H1 (cell line): ENCODE data around the gene ENAH.

Experiments used
- ASH2L ChIP-seq: fragments of 200-600, 300-600 bp; sonication (generic); IDR thresholded peaks from one replicate; pipeline ENCODE4 v1.7.1; 2017; ENCODE audit warnings: low read length
- BCL11A ChIP-seq, 2 experiments: IDR thresholded peaks; one replicate each; pipeline ENCODE4 v1.6.1; 2011; ENCODE audit warnings: low read depth in 2 of 2, low read length in 2 of 2, mild to moderate bottlenecking in 2 of 2
- BRCA1 ChIP-seq: IDR thresholded peaks from 2 replicates; pipeline ENCODE4 v1.6.1; 2012; ENCODE audit warnings: low read depth, low read length, improper control_type of control experiment
- KDM1A ChIP-seq: fragments of 200-600, 300-600 bp; sonication (generic); IDR thresholded peaks from 2 replicates; pipeline ENCODE4 v1.7.1; 2016; ENCODE audit warnings: mild to moderate bottlenecking, low read length, borderline replicate concordance
- PHF8 ChIP-seq: fragments of 200-600 bp; sonication (generic); conservative IDR thresholded peaks from 2 replicates; pipeline ENCODE4 v1.7.1; 2012; ENCODE audit warnings: low read depth, mild to moderate bottlenecking, inconsistent platforms, low read length, moderate library complexity
- POLR2A ChIP-seq, 2 experiments: IDR thresholded peaks; 1 replicate in 1 of 2; 2 replicates in 1 of 2; pipeline ENCODE4 v1.6.1; 2011; ENCODE audit warnings: low read depth in 2 of 2, low read length in 2 of 2, mild to moderate bottlenecking in 2 of 2; ENCODE audit errors: control extremely low read depth in 1 of 2
- POLR2AphosphoS5 ChIP-seq: IDR thresholded peaks from 2 replicates; pipeline ENCODE4 v1.6.1; 2011; ENCODE audit warnings: low read depth, low read length
- SAP30 ChIP-seq: fragments of 300-600 bp; sonication (generic); IDR thresholded peaks from 2 replicates; pipeline ENCODE4 v1.7.1; 2012; ENCODE audit warnings: low read length, moderate library complexity, mild to moderate bottlenecking, inconsistent platforms; ENCODE audit not compliant: insufficient read depth, insufficient replicate concordance
- SIRT6 ChIP-seq: IDR thresholded peaks from one replicate; pipeline ENCODE4 v1.7.1; 2012; ENCODE audit warnings: low read length, inconsistent platforms
- TCF12 ChIP-seq: IDR thresholded peaks from 2 replicates; pipeline ENCODE4 v1.6.1; 2011; ENCODE audit warnings: low read depth, mild to moderate bottlenecking, low read length
- TF ChIP-seq, protein P1 (sequence below), 3 experiments: IDR thresholded peaks; 1 replicate in 2 of 3; 2 replicates in 1 of 3; pipeline versions ENCODE4 v1.5.1 to v1.6.1; 2011; ENCODE audit warnings: low read length in 3 of 3, mild to moderate bottlenecking in 3 of 3, inconsistent platforms in 2 of 3, low read depth in 1 of 3, moderate library complexity in 1 of 3; ENCODE audit not compliant: insufficient read depth in 1 of 3; ENCODE audit errors: control extremely low read depth in 1 of 3
- TF ChIP-seq, protein P2 (sequence below): IDR thresholded peaks from 2 replicates; pipeline ENCODE4 v1.6.1; 2012; ENCODE audit warnings: inconsistent platforms
- TF ChIP-seq, protein P3 (sequence below): IDR thresholded peaks from 2 replicates; pipeline ENCODE4 v1.6.1; 2012; ENCODE audit warnings: low read length, inconsistent platforms

DNA sequence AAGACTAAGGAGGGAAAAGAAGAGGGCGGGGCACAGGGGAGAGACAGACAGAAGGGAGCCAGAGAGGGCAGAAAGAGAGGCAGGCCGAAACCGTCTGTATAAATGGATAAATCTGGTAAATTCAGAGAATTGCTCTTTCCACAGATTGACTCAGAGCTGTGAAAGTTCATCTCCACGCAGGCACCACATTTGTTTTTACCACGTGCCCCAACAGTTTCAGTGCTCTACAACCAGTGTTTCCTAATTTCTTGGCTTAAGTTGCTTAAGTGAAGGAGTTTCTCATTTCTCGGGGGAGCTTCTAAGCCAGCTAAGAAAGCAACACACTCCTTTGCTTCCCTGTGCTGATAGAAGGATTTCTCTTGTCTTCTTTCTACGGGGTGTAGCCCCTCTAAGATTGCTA is 87.1 kb downstream of the ENAH start:
- TF ChIP-seq, protein P1, sequence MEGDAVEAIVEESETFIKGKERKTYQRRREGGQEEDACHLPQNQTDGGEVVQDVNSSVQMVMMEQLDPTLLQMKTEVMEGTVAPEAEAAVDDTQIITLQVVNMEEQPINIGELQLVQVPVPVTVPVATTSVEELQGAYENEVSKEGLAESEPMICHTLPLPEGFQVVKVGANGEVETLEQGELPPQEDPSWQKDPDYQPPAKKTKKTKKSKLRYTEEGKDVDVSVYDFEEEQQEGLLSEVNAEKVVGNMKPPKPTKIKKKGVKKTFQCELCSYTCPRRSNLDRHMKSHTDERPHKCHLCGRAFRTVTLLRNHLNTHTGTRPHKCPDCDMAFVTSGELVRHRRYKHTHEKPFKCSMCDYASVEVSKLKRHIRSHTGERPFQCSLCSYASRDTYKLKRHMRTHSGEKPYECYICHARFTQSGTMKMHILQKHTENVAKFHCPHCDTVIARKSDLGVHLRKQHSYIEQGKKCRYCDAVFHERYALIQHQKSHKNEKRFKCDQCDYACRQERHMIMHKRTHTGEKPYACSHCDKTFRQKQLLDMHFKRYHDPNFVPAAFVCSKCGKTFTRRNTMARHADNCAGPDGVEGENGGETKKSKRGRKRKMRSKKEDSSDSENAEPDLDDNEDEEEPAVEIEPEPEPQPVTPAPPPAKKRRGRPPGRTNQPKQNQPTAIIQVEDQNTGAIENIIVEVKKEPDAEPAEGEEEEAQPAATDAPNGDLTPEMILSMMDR (IDR thresholded peaks at IDR 0.05; ENCODE audit: control extremely low read depth in 1 of 3, insufficient read depth in 1 of 3, low read depth in 1 of 3, low read length in 3 of 3): no peak
- TF ChIP-seq SIRT6: no peak
- TF ChIP-seq SAP30: no peak
- TF ChIP-seq ASH2L: no peak
- TF ChIP-seq, protein P2, sequence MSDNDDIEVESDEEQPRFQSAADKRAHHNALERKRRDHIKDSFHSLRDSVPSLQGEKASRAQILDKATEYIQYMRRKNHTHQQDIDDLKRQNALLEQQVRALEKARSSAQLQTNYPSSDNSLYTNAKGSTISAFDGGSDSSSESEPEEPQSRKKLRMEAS: no peak
- TF ChIP-seq POLR2AphosphoS5: no peak
- no peak for TF ChIP-seq PHF8
- TF ChIP-seq, protein P3, sequence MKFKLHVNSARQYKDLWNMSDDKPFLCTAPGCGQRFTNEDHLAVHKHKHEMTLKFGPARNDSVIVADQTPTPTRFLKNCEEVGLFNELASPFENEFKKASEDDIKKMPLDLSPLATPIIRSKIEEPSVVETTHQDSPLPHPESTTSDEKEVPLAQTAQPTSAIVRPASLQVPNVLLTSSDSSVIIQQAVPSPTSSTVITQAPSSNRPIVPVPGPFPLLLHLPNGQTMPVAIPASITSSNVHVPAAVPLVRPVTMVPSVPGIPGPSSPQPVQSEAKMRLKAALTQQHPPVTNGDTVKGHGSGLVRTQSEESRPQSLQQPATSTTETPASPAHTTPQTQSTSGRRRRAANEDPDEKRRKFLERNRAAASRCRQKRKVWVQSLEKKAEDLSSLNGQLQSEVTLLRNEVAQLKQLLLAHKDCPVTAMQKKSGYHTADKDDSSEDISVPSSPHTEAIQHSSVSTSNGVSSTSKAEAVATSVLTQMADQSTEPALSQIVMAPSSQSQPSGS: no peak
- TF ChIP-seq POLR2A (IDR thresholded peaks at IDR 0.05; ENCODE audit: control extremely low read depth in 1 of 2, low read depth in 2 of 2, low read length in 2 of 2): no peak
- TF ChIP-seq BRCA1: no peak
- TF ChIP-seq TCF12: no peak
- TF ChIP-seq KDM1A: no peak
- no peak for TF ChIP-seq BCL11A (IDR thresholded peaks at IDR 0.05; ENCODE audit: low read depth in 2 of 2, low read length in 2 of 2)
